GDM1 (cell line): ENCODE data around the gene SLX1A.
"Not testable (repeated sequence)": the region's sequence is repeated elsewhere in the genome, so short reads cannot be mapped to it uniquely, and the experiment has no call there.

Experiments used
- DNase-seq: peaks from one replicate; lab custom pipeline; 2025; lab: John Stamatoyannopoulos, UW

The SLX1A gene

GRCh38 chr16:30193615-30194014 is at the start of gene SLX1A, which contains the start of gene BOLA2B:
Gene SLX1A, plus strand, starts transcription at chr16:30193875. Its CDS starts 210 bp downstream, at chr16:30194085.
Gene BOLA2B, minus strand, starts transcription at chr16:30193666. Its CDS starts 71 bp downstream, at chr16:30193595.
- not testable (repeated sequence) for DNase-seq

- no peak for DNase-seq
These were observed 49.7 kb upstream of the SLX1A start for GRCh38 chr16:30144017-30144416.

- DNase-seq, result no peak
These were observed 48.8 kb upstream of the SLX1A start for GRCh38 chr16:30144917-30145316.

GRCh38 chr16:30145657-30146056 is 48.0 kb upstream of the SLX1A start:
- no peak for DNase-seq

- no peak for DNase-seq
These were observed 45.7 kb upstream of the SLX1A start for GRCh38 chr16:30147843-30148510.

- DNase-seq, result no peak
These were observed 44.3 kb upstream of the SLX1A start for GRCh38 chr16:30149250-30149930.

GRCh38 chr16:30151091-30151490 is 42.6 kb upstream of the SLX1A start:
- no peak for DNase-seq

GRCh38 chr16:30152517-30152916 is 41.2 kb upstream of the SLX1A start:
- DNase-seq, result no peak

GRCh38 chr16:30155188-30155587 is 38.5 kb upstream of the SLX1A start:
- no peak for DNase-seq

- no peak for DNase-seq
These were observed 36.5 kb upstream of the SLX1A start for GRCh38 chr16:30157214-30157613.

- DNase-seq, result no peak
These were observed 30.1 kb upstream of the SLX1A start for GRCh38 chr16:30163538-30163937.

- DNase-seq, result peak; percentile 86
These were observed 27.3 kb upstream of the SLX1A start for GRCh38 chr16:30166202-30166902.

GRCh38 chr16:30168746-30169145 is 24.9 kb upstream of the SLX1A start:
- DNase-seq, result not testable (repeated sequence)

GRCh38 chr16:30169416-30169815 is 24.3 kb upstream of the SLX1A start:
- not testable (repeated sequence) for DNase-seq

- not testable (repeated sequence) for DNase-seq
These were observed 23.5 kb upstream of the SLX1A start for GRCh38 chr16:30170145-30170544.

GRCh38 chr16:30173054-30173453 is 20.6 kb upstream of the SLX1A start:
- DNase-seq, result no peak

GRCh38 chr16:30176876-30177275 is 16.8 kb upstream of the SLX1A start:
- not testable (repeated sequence) for DNase-seq

- no peak for DNase-seq
These were observed 14.5 kb upstream of the SLX1A start for GRCh38 chr16:30179195-30179594.

GRCh38 chr16:30179931-30180330 is 13.7 kb upstream of the SLX1A start:
- DNase-seq, result no peak

- no peak for DNase-seq
These were observed 12.9 kb upstream of the SLX1A start for GRCh38 chr16:30180741-30181140.

GRCh38 chr16:30183233-30184095 is 10.2 kb upstream of the SLX1A start, which contains the start of gene CORO1A:
Gene CORO1A, plus strand, starts transcription at chr16:30183602. Its CDS starts 1,608 bp downstream, at chr16:30185210.
- peak; percentile 80 for DNase-seq
